HG03432 (cell line): ENCODE data around the gene REN.

ENCODE experiments used
- ATAC-seq: cut with Tn5 transposase; IDR thresholded peaks from one replicate; pipeline ENCODE4 v1.9.1; 2021; ENCODE audit warnings: mild to moderate bottlenecking, moderate library complexity; ENCODE audit not compliant: unreplicated experiment

Gene REN

DNA sequence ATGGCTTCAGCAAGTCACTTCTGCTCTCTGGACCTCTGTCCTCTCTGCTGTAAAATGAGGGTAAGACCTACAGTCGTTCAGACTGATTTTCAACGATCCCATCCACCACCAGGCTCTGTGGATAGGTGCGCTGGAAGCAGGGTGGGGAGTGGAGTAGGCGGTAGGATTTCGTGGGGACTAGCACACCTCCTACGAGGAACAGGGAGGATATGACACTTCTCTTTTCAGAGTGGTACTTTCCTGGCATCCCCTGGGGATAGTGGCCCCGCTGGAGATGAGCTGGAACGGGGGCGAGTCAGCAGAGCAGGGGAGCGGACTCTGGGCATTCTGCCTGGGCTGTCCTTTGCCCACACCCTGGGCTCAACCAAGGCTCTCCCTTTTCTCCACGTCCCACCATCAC, 32.0 kb downstream of the REN start:
- no peak for ATAC-seq

DNA sequence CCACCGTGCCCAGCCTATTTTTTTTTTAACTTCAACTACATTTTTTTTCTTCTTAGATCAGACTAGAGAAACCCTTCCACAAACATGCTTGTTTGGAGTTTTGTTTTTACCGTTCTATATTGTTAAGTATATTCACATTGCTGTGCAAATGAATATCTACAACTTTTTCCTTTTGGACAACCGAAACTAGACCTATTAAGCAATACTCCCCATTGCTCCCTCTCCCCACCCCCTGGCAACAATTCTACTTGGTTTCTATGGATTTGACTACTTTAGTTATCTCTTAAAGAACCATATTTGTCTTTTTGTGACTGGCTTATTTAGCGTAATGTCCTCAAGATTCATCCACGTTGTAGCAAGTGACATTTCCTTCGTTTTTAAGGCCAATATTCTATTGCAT, 33.4 kb downstream of the REN start:
- no peak for ATAC-seq

DNA sequence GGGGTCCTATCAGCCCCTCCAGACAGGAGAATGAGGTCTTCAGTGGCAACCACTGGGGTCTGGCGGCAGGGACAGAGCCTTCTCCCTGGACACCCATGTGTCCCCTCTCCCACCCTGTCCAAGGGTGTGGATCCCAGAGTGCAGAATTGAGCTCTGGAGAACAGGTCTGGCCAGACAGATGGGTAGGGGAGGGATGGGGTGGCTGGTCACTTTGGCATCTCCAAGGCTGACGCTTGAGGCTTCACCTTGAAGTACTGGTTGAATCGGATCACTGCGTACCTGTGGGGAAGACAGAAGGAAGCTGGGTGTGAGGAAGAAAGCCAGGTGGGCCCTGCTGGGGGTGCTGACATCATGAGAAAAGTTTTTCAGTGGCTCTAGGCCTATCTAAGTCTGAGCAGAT, 34.2 kb downstream of the REN start:
- no peak for ATAC-seq

DNA sequence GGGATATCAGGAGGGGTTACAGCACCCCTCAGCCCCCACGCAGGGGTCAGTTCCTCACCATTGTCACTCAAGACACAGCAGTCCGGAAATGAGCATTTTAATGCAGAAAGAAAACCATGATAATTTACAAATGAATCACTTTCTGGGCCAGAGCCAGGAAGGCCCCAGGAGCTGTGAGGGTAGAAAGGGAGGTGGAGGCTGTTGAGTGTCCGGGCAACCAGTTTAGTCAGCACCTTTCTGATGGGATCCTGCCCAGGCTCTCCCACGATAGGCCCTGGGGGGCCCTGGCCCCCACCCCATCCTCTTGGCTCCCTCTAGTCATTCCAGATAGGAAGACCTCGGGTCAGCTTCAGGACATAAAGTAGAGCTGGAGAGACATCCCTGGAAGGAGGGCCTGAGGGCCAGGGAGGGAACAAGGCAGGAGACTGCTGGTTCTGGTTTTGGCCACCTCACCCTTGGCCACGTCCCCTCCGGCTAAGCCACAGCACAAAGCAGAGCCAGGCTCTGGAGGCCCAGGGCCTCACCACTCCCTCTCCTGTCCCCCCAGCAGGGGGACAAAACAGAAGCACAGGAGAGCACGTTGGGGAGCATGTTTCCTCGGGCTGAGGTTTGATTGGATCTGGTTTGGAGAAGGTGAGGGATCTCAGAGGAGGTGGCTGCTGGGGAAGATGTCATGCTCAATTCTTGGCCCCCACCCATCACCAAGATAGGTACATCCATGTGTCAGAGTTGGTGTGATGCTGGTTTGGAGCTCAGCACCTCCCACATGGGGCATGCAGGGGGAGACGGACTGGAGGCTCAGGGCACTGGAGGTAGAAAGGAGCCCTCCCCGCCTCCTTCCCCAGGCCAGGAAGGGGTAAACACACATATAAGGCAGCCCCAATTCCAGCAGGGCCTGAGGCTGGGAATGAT, 34.9 kb downstream of the REN start:
- ATAC-seq, result no peak

- no peak for ATAC-seq
Observed at GRCh38 chr1:204130178-204130577, 36.0 kb downstream of the REN start.

GRCh38 chr1:204128964-204129896, 36.9 kb downstream of the REN start:
- ATAC-seq, result peak; percentile 57

DNA sequence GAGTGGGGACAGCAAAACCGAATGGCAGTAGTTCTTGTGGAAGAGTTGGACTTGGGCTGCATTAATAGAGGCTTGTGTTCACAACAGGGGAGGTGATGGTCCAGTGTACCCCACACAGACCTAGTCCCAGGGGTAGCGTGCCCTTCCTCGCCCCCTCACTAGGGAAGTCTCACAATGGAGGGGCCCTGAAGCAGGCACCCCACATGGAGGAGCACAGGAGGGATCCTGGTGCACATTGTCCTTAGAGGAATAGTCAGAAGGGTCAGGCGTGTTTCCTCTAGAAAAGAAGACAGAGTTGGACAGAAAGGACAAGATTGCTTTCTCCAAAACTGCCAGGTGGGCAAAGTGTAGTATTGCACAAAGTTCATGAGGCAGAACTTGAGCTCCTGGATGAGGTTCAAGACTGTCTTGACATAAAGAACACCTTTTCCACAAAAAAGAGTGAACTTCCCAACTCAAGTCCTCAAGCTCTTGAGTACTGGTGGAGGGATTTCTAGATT, 37.6 kb downstream of the REN start:
- no peak for ATAC-seq

GRCh38 chr1:204127597-204128242, 38.4 kb downstream of the REN start:
- ATAC-seq, result no peak

GRCh38 chr1:204126956-204127355, 39.2 kb downstream of the REN start:
- ATAC-seq, result no peak

- ATAC-seq, result no peak
Observed at GRCh38 chr1:204126386-204126785, 39.8 kb downstream of the REN start.

DNA sequence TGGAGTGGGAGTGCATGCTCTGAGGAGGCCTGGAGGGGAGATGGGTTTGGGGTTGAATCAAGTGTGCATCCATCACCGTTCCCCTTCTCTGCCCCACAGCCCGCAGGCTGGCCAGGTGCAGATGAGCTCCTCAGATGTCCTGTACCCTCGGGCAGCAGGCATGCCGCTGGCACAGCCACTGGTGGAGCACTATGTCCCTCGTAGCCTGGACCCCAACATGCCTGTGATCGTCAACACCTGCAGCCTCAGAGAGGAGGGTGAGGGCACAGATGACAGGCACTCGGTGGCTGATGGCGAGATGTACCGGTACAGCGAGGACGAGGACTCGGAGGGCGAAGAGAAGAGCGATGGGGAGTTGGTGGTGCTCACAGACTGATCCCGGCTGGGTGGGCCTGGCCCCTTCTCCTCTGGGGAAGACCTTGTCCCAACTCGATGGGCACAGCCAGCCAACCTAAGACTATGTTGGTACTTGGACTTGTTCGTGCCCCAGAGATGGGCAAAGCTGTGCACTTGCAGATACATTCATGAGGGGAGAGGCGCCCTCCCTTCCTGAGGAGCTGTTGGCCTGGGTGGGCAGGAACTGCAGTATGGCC, 40.3 kb downstream of the REN start:
- no peak for ATAC-seq

- no peak for ATAC-seq
Observed at GRCh38 chr1:204124639-204125038, 41.5 kb downstream of the REN start.

DNA sequence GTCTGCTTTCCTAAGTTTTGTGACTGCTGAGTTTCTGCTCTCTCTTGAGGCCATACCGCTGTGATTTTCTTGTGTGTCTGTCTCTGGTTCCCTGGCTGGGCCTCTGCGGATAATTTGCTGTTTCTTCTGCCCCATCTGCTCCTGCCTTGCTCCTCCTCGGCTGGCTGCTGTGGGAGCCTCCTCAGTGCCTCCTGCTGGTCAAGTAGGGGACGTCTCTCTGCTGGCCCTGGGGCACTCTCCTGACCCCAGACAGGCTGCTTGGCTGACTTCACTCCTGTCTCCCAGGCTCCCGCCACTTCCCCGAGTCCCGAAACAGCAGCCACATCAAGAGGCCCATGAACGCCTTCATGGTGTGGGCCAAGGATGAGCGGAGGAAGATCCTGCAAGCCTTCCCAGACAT, 42.8 kb downstream of the REN start:
- ATAC-seq, result no peak

- no peak for ATAC-seq
Observed at GRCh38 chr1:204121840-204122555, 44.1 kb downstream of the REN start.

DNA sequence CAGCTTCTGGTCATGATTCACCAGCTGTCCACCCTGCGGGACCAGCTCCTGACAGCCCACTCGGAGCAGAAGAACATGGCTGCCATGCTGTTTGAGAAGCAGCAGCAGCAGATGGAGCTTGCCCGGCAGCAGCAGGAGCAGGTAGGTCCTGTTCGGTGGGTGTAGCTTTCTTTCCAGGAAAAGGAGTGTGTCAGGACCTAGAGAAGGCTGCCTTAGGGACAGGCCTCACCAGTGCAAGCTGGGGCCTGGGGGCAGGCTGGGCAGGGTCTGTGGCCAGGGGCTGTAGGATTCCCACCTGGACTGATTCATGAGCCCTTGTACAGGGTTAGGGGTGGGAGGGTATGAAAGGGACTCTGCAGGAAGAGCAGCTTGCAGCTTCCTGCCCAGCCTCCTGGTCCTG, 49.6 kb downstream of the REN start:
- no peak for ATAC-seq

- no peak for ATAC-seq
Observed at GRCh38 chr1:204115116-204115515, 51.0 kb downstream of the REN start.

DNA sequence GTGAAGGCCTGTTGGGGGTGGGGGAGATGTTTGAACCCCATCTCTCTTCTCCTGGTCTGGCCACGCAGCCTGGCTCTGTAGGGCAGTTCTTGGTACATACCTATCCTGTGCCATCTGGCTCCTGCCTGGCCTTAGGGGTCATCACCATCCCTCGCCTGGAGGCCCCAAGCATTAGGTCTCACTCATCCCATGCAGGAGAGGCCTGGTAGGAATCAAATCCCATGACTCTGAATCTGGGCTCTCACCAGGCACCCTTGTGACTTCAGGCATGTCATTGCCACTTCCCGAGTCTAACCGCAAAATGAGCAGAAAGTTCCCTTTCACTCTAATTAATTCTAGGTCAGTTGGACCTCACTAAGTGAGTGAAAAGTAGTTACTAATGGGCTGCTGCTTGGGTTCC, 51.5 kb downstream of the REN start:
- no peak for ATAC-seq

DNA sequence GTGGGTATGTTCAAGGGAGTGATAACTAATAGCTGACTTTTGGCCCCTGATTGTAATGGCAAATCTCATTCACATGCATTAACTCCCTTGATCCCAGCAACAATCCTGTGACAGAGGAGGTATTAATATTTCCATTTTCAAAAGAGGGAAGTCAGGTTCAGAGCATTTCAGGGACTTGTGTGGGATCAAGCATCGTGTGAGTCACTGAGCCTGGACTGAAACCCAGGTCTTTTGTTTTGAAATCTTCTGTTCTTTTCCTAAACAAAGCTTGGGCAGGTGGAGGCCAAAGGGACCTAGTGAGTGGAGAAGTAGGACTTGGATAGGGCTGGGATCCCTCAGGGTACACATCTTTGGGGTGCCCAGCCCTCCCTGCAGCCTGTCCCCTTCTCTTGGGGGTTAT, 52.2 kb downstream of the REN start:
- ATAC-seq, result no peak

DNA sequence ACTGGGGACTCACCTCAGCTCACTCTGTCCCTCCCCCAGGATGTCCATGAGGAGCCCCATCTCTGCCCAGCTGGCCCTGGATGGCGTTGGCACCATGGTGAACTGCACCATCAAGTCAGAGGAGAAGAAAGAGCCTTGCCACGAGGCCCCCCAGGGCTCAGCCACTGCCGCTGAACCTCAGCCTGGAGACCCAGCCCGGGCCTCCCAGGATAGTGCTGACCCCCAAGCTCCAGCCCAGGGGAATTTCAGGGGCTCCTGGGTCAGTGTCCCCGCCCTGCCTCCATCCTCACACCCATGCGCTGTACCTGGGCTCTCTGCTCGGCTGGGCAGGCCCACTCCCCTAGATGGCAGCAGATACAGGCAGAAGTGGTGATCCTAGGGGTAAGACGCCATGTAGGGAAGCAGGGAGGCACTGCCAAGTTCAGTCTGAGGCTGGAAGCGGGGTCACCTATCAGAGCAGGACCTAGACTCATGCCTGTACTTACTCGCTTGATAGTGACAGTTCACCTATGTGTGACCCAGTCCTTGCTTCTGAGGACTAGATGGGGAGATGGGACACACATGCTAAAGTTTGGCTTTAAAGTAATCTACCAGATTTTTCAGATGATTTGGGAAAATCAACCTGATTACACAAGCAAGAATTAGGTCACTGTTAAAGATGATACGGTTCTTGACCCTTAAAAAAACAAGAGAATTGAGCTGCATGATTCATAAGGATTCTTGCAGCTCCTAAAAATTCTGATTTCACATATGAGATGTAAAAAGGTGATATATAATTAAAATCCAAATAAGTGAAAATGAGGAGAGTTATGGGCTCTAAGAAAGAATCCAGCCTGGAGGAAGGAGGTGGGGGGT, 53.0 kb downstream of the REN start:
- no peak for ATAC-seq
